HL-60 (cell line): Measurements from ENCODE around the gene TDRD5.

Source experiments
- DNase-seq, 2 experiments: peaks; one replicate each; pipeline ENCODE4 v3.0.0-alpha.2; 2010 to 2020; ENCODE audit warnings: low read depth in 1 of 2, low spot score in 1 of 2
- H3K27ac ChIP-seq: fragments of 250-450 bp; sonication (Bioruptor Pico); replicated peaks from 2 replicates; pipeline ENCODE4 v1.5.1; 2020; ENCODE audit warnings: mild to moderate bottlenecking, moderate library complexity
- H3K27me3 ChIP-seq: fragments of 250-450 bp; sonication (Bioruptor Pico); 2 replicates; pipeline ENCODE4 v1.5.1; 2021; ENCODE audit warnings: mild to moderate bottlenecking, moderate library complexity; ENCODE audit not compliant: insufficient read depth, poor library complexity, severe bottlenecking
- H3K4me3 ChIP-seq: replicated peaks from 2 replicates; pipeline ENCODE4 v1.5.1; 2011; ENCODE audit warnings: mild to moderate bottlenecking, control low read depth, low read length; ENCODE audit not compliant: insufficient read depth
- GABPA ChIP-seq: IDR thresholded peaks from 2 replicates; pipeline ENCODE4 v1.6.1; 2012; ENCODE audit warnings: low read depth
- POLR2AphosphoS5 ChIP-seq: IDR thresholded peaks from 2 replicates; pipeline ENCODE4 v1.6.1; 2012; ENCODE audit warnings: low read depth
- SPI1 ChIP-seq: IDR thresholded peaks from 2 replicates; pipeline ENCODE4 v1.6.1; 2012; ENCODE audit warnings: low read depth, mild to moderate bottlenecking, borderline replicate concordance
- TF ChIP-seq, protein P1 (sequence below): IDR thresholded peaks from 2 replicates; pipeline ENCODE4 v1.6.1; 2012; ENCODE audit warnings: low read depth; ENCODE audit not compliant: insufficient replicate concordance
- TF ChIP-seq, protein P2 (sequence below): IDR thresholded peaks from one replicate; pipeline ENCODE4 v1.5.1; 2011; ENCODE audit warnings: low read length, control low read depth, inconsistent platforms; ENCODE audit not compliant: insufficient read depth

The TDRD5 gene

DNA sequence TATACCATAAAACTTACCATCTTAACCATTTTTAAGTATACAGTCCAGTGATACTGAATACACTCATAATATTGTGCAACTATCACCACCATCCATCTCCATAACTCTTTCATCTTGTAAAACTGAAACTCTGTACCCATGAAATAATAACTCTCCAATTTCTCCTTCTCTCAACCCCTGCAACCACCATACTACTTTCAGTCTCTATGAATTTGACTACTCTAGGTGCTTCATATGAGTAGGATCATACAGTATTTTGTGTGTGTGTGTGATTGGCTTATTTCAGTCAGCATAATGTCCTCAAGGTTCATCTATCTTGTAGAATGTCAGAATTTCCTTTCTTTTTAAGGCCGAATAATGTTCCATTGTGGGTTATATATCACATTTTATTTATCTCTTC is 33.6 kb upstream of the TDRD5 start:
- Histone ChIP-seq H3K27ac (no peak overlapping the region), H3K4me3 (no peak overlapping the region), H3K27me3 (no peaks in the 10 kb centered on the region)
- no peak for DNase-seq
- TF ChIP-seq SPI1 (no peak), POLR2AphosphoS5 (no peak), GABPA (no peak)
- TF ChIP-seq, protein P1, sequence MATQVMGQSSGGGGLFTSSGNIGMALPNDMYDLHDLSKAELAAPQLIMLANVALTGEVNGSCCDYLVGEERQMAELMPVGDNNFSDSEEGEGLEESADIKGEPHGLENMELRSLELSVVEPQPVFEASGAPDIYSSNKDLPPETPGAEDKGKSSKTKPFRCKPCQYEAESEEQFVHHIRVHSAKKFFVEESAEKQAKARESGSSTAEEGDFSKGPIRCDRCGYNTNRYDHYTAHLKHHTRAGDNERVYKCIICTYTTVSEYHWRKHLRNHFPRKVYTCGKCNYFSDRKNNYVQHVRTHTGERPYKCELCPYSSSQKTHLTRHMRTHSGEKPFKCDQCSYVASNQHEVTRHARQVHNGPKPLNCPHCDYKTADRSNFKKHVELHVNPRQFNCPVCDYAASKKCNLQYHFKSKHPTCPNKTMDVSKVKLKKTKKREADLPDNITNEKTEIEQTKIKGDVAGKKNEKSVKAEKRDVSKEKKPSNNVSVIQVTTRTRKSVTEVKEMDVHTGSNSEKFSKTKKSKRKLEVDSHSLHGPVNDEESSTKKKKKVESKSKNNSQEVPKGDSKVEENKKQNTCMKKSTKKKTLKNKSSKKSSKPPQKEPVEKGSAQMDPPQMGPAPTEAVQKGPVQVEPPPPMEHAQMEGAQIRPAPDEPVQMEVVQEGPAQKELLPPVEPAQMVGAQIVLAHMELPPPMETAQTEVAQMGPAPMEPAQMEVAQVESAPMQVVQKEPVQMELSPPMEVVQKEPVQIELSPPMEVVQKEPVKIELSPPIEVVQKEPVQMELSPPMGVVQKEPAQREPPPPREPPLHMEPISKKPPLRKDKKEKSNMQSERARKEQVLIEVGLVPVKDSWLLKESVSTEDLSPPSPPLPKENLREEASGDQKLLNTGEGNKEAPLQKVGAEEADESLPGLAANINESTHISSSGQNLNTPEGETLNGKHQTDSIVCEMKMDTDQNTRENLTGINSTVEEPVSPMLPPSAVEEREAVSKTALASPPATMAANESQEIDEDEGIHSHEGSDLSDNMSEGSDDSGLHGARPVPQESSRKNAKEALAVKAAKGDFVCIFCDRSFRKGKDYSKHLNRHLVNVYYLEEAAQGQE, result no peak
- TF ChIP-seq, protein P2, sequence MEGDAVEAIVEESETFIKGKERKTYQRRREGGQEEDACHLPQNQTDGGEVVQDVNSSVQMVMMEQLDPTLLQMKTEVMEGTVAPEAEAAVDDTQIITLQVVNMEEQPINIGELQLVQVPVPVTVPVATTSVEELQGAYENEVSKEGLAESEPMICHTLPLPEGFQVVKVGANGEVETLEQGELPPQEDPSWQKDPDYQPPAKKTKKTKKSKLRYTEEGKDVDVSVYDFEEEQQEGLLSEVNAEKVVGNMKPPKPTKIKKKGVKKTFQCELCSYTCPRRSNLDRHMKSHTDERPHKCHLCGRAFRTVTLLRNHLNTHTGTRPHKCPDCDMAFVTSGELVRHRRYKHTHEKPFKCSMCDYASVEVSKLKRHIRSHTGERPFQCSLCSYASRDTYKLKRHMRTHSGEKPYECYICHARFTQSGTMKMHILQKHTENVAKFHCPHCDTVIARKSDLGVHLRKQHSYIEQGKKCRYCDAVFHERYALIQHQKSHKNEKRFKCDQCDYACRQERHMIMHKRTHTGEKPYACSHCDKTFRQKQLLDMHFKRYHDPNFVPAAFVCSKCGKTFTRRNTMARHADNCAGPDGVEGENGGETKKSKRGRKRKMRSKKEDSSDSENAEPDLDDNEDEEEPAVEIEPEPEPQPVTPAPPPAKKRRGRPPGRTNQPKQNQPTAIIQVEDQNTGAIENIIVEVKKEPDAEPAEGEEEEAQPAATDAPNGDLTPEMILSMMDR, result no peak

- H3K4me3 ChIP-seq, result peak within 1 kb of the TSS; percentile 28
- TF ChIP-seq, protein P1, result no peak
- TF ChIP-seq POLR2AphosphoS5 (no peak), GABPA (no peak), SPI1 (no peak)
- TF ChIP-seq, protein P2, result no peak
- H3K27ac ChIP-seq, result no peak within 1 kb of the TSS
- H3K27me3 ChIP-seq, result peaks cover 40% of the 10 kb centered on the region
- no peak for DNase-seq
Measured at GRCh38 chr1:179575497-179576314, 15.9 kb upstream of the TDRD5 start, which contains the start of gene NPHS2. Gene NPHS2, minus strand, starts transcription at chr1:179575948. Its CDS starts 84 bp downstream, at chr1:179575864.

DNA sequence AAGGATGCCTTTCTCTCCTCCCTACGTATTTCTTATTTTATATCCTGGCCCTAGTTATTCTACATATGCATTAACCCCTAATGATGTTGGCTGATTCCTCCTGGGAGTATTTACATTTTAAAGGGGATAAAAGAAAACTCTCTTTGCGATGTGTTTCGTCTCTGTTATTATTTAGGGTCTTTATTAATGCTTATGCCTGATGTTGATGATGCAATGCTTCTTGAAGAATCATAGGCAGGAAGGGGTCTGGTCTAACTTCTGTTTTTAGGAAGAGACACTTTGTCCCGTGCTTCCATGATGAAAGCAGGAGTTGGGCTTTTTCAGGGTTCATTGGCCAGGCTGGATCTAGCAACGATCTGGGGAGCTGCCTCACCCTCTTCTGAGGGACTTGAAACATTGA is 15.1 kb upstream of the TDRD5 start:
- no peak for DNase-seq
- TF ChIP-seq POLR2AphosphoS5, result no peak
- no peak for TF ChIP-seq GABPA
- TF ChIP-seq SPI1, result no peak
- TF ChIP-seq, protein P1, result no peak
- TF ChIP-seq, protein P2, result no peak
- no peak overlapping the region for H3K4me3 ChIP-seq
- H3K27ac ChIP-seq, result no peak overlapping the region
- peaks cover 40% of the 10 kb centered on the region for H3K27me3 ChIP-seq
